Testis (tissue), 3 donors: ENCODE measurements around the gene CD79A. TPM values are rescaled to one million over a fixed set of nuclear protein-coding genes. Genes with fewer than 3 reads are reported as not detected.
"Not testable (repeated sequence)": the region's sequence is repeated elsewhere in the genome, so short reads cannot be mapped to it uniquely, and the experiment has no call there.

Experiments
- DNase-seq: peaks from one replicate; pipeline ENCODE4 v3.0.0-alpha.2; 2019
- H3K27ac ChIP-seq, 2 donors: fragments of 200-600 bp; sonication (generic); one replicate each; pipeline ENCODE4 v1.5.1; 2019
- H3K27me3 ChIP-seq: fragments of 200-600 bp; sonication (generic); one replicate; pipeline ENCODE4 v1.5.1; 2019
- H3K36me3 ChIP-seq: fragments of 200-600 bp; sonication (generic); one replicate; pipeline ENCODE4 v1.5.1; 2017; ENCODE audit warnings: low read depth; ENCODE audit errors: missing control alignments
- H3K4me1 ChIP-seq: fragments of 200-600 bp; sonication (generic); one replicate; pipeline ENCODE4 v1.5.1; 2019
- H3K4me3 ChIP-seq, 2 donors: fragments of 200-600 bp; sonication (generic); one replicate each; pipeline ENCODE4 v1.5.1; 2017 to 2019
- H3K9me3 ChIP-seq: fragments of 200-600 bp; sonication (generic); one replicate; pipeline ENCODE4 v1.5.1; 2017
- POLR2A ChIP-seq: fragments of 450-650 bp; IDR thresholded peaks from one replicate; pipeline ENCODE4 v1.6.1; 2017; ENCODE audit warnings: antibody characterized with exemption, mild to moderate bottlenecking, moderate library complexity
- whole genome bisulfite sequencing, 2 donors: methylation state at CpG; one replicate each; pipeline ENCODE4 v1.1.5; 2018; 5-methylcytosine and 5-hydroxymethylcytosine counted together
- intact Hi-C: fragments of 100-400 bp; cut with DNase I; formaldehyde crosslinking; loops from one replicate; pipeline ENCODE4 v1.15.1; 2023; ENCODE audit warnings: low total_unique reads
- polyA plus RNA-seq: library from polyadenylated mRNA; stranded (reverse); fragments of 350-450 nt; fragmentation: Illumina TruSeq; extraction: RNeasy Lipid Tissue Mini Kit (QIAGEN cat#74804); gene quantifications from one replicate; pipeline ENCODE4 v1.2.3, GENCODE V29; 2014; ENCODE audit warnings: low read depth, low replicate concordance; ENCODE audit not compliant: insufficient read depth
- total RNA-seq, 2 donors: library from RNA; depleted of rRNA; stranded (reverse); fragments of >200 nt; gene quantifications; one replicate each; pipeline ENCODE4 v1.2.3, GENCODE V29; 2016
- TF ChIP-seq, protein P1 (sequence below), 3 experiments: fragments of 450-650 bp in 2 of 3; fragments of 200-600 bp in 1 of 3; sonication (generic) in 1 of 3; IDR thresholded peaks; one replicate each; pipeline ENCODE4 v1.5.1; 2016 to 2019; ENCODE audit warnings: antibody characterized with exemption in 3 of 3, mild to moderate bottlenecking in 2 of 3, moderate library complexity in 1 of 3

CD79A gene
- total and polyA plus RNA-seq, 3 donors from 2014 or later, result 0.87 to 3.6 TPM; not detected in 1

DNA sequence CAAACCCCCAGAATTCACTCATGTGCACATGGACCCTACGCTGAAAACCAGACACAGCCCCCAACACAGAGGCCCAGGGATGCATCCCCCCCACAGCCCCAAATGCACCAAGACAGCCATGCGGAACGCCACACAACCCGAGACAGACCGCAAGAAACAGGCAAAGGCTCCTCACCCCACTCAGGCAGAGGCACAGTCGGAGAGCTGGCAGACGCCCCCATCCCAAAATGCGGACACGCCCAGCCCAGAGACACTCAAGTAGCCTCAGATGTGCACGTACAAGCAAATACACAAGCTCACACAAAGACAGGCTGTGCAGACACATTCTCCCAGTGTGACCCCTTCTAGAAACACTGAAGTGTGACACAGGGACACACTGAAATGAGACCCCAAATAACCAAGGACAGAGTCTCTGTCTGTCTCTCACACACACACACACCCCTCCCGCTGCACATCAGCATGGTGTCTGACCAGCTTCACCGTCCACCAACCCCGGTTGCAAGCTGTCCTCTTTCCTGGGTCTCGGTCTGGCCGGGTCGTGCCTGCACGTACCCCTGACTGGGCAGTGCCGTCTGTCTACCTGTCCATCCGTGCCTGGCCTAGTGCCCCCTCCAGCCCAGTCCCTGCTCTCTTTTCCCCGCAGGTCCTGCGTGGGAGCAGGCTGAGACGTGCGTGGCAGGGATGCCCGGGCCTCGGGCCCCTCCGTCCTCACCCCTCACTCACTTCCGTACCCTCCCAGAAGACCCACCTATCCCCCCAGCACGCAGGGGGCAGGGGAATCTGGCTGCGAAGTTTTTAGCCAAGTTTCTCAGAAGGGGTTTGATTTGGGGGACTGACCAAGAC lies 35.0 kb downstream of the CD79A start:
- no peak overlapping the region for H3K4me3 ChIP-seq
- no peaks in the 10 kb centered on the region for H3K36me3 ChIP-seq
- peaks cover 6% of the 10 kb centered on the region for H3K4me1 ChIP-seq
- H3K9me3 ChIP-seq, result no peaks in the 10 kb centered on the region
- no peak overlapping the region for H3K27ac ChIP-seq
- TF ChIP-seq, protein P1, sequence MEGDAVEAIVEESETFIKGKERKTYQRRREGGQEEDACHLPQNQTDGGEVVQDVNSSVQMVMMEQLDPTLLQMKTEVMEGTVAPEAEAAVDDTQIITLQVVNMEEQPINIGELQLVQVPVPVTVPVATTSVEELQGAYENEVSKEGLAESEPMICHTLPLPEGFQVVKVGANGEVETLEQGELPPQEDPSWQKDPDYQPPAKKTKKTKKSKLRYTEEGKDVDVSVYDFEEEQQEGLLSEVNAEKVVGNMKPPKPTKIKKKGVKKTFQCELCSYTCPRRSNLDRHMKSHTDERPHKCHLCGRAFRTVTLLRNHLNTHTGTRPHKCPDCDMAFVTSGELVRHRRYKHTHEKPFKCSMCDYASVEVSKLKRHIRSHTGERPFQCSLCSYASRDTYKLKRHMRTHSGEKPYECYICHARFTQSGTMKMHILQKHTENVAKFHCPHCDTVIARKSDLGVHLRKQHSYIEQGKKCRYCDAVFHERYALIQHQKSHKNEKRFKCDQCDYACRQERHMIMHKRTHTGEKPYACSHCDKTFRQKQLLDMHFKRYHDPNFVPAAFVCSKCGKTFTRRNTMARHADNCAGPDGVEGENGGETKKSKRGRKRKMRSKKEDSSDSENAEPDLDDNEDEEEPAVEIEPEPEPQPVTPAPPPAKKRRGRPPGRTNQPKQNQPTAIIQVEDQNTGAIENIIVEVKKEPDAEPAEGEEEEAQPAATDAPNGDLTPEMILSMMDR (IDR thresholded peaks at IDR 0.05), result no peak
- no peak for TF ChIP-seq POLR2A
- 19 to 37% methylated on average over 29 of the region's 29 CpGs for WGBS, 2 donors
- intact Hi-C loops, result no loop called here
- no peak for DNase-seq
- no peaks in the 10 kb centered on the region for H3K27me3 ChIP-seq

DNA sequence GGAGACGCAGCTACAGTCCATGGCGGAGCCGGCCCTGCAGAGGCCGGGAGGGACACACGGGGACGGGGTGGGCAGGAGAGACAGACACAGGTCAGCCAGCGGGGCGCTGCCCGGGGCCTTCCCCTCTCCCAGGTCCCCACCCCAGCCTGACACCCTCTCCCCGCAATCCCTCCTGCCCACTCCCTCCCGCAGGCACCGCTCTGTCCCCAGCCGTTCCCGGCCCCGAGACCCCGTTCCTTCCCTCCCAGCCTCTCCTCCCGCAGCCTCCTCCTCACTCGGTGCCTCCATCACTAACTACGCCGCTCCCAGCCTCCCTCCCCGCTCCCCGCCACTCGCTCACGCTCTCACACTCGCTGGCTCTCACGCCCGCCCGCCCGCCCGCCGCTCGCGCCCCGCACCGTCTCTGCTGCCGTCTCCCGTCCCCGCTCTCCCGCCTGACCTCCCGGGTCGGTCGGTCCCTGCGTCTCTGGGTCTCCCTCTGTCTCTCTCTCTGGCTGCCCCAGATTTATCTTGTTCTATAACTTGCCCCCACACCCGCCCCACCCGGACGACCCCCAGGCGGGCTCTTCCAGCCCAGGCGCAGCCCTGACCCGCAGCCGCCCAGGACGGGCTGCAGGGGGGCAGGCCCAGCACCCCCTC lies 35.9 kb downstream of the CD79A start:
- TF ChIP-seq, protein P1 (IDR thresholded peaks at IDR 0.05), result no peak
- TF ChIP-seq POLR2A, result no peak
- no peak for DNase-seq
- H3K9me3 ChIP-seq, result no peaks in the 10 kb centered on the region
- H3K36me3 ChIP-seq, result no peaks in the 10 kb centered on the region
- no peaks in the 10 kb centered on the region for H3K27me3 ChIP-seq
- no peak overlapping the region for H3K27ac ChIP-seq
- 1 to 2% methylated on average over 42 to 51 of the region's 51 CpGs for WGBS, 2 donors
- intact Hi-C loops, result no loop called here
- H3K4me3 ChIP-seq, result peak overlapping the region in 1 of 2 donors; percentile 17
- H3K4me1 ChIP-seq, result peaks cover 6% of the 10 kb centered on the region

DNA sequence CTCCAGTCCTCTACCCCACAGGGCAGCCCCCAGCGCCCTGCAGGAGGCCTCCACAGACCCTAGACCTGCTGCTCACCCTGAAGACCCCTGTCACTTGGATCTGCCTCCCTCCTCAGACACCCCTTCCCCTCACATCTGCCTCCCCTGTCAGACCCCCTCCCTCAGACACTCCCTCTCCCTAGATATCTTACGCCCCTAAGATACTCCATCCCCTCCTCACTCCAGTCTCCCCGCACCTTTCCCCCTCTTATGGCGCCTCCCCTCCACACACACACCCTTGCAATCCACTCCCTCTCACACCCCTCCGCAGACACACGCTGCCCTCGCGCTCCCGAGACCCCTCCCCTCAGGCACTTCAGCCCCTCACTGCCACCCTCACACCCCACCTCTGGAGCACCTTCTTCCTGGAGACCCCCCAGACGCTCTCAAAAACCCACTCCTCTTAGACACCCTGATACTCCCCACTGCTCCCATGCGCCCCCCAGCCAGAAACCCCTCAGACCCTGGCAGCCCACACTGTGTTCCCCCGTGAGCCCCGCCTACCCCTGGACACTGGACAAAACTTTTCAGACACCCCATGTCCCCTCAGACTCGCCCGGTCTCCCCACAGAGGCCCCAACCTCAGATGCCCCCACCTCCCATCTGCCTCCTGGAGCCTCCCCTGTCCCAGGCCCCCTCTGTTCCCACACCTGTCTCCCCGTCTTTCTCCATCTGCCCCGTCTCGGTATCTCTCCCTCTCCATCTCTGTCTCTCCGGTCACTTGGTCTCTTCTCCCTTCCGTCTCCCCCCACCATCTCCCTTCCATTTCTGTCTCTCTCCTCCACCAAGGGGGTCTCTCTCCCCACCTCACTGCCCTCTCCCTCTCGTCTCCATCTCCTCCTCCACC lies 36.7 kb downstream of the CD79A start:
- intact Hi-C loops, result no loop called here
- no peaks in the 10 kb centered on the region for H3K36me3 ChIP-seq
- TF ChIP-seq, protein P1 (IDR thresholded peaks at IDR 0.05), result no peak
- no peak for TF ChIP-seq POLR2A
- no peak overlapping the region for H3K4me3 ChIP-seq
- no peaks in the 10 kb centered on the region for H3K9me3 ChIP-seq
- H3K27ac ChIP-seq, result no peak overlapping the region
- WGBS, 2 donors, result 14 to 15% methylated on average over 21 of the region's 21 CpGs
- DNase-seq, result no peak
- no peaks in the 10 kb centered on the region for H3K27me3 ChIP-seq
- H3K4me1 ChIP-seq, result peaks cover 6% of the 10 kb centered on the region

DNA sequence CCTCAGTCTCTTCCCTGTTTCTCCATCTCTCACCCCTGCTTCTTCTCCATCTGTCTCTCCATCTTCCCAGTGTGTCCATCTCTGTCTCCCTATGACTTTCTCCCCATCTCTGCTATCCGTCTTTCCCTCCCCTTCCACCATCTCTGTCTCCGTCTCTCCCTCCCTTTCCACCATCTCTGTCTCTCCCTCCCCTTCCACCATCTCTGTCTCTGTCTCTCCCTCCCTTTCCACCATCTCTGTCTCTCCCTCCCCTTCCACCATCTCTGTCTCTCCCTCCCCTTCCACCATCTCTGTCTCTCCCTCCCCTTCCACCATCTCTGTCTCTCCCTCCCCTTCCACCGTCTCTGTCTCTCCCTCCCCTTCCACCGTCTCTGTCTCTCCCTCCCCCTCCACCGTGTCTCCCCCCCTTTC lies 37.4 kb downstream of the CD79A start:
- H3K4me3 ChIP-seq, H3K27ac ChIP-seq, intact Hi-C loops, H3K36me3 ChIP-seq, H3K4me1 ChIP-seq, H3K27me3 ChIP-seq, H3K9me3 ChIP-seq, DNase-seq: not testable (repeated sequence)
- 8 to 18% methylated on average over 2 to 4 of the region's 5 CpGs for WGBS, 2 donors
